ENCODE data around the gene MMP11. TPM values are rescaled to one million over a fixed set of nuclear protein-coding genes. Genes with fewer than 3 reads are reported as not detected.

MMP11 gene
- total and polyA plus RNA-seq, 2 experiments from 2014 or later: 25.2 to 36.2 TPM

- H3K27me3 ChIP-seq: no peaks in the 10 kb centered on the region
- DNase-seq (ENCODE audit: low spot score): no peak
- H3K36me3 ChIP-seq (replicated peaks; ENCODE audit: insufficient read depth, low read depth): no peaks in the 10 kb centered on the region
- no peak for TF ChIP-seq EZH2 (IDR thresholded peaks at IDR 0.05; ENCODE audit: borderline replicate concordance)
- TF ChIP-seq CTCF (IDR thresholded peaks at IDR 0.05; ENCODE audit: poor library complexity): no peak
- no peak for TF ChIP-seq EZH2phosphoT487 (IDR thresholded peaks at IDR 0.05; ENCODE audit: low read depth, severe bottlenecking, unreplicated experiment)
- no peak overlapping the region for H3K27ac ChIP-seq
- peaks cover 8% of the 10 kb centered on the region for H3K4me1 ChIP-seq (ENCODE audit: insufficient read depth)
- no peak overlapping the region for H2AFZ ChIP-seq
- H3K4me3 ChIP-seq: no peak overlapping the region
- peaks cover 26% of the 10 kb centered on the region for H3K79me2 ChIP-seq
- no peaks in the 10 kb centered on the region for H3K9me3 ChIP-seq (ENCODE audit: low read depth)
- H3K9me2 ChIP-seq (replicated peaks; ENCODE audit: insufficient read depth): no peaks in the 10 kb centered on the region
- 96% methylated on average over 16 of the region's 16 CpGs for WGBS (ENCODE audit: low lambda C conversion rate, missing lambda C conversion rate)
- no peak overlapping the region for H3K4me2 ChIP-seq
- H4K20me1 ChIP-seq (ENCODE audit: insufficient read depth, poor library complexity, severe bottlenecking): no peaks in the 10 kb centered on the region
Measured at GRCh38 chr22:23752750-23753149, 19.9 kb upstream of the MMP11 start.

GRCh38 chr22:23753385-23753784, 19.3 kb upstream of the MMP11 start:
- no peak for DNase-seq (ENCODE audit: low spot score)
- Histone ChIP-seq H3K9me2 (replicated peaks; ENCODE audit: insufficient read depth) (no peaks in the 10 kb centered on the region), H3K4me3 (no peak overlapping the region), H4K20me1 (ENCODE audit: insufficient read depth, poor library complexity, severe bottlenecking) (no peaks in the 10 kb centered on the region), H3K27ac (no peak overlapping the region), H3K27me3 (no peaks in the 10 kb centered on the region), H3K4me1 (ENCODE audit: insufficient read depth) (peaks cover 8% of the 10 kb centered on the region), H3K4me2 (no peak overlapping the region), H3K36me3 (replicated peaks; ENCODE audit: insufficient read depth, low read depth) (no peaks in the 10 kb centered on the region), H3K9me3 (ENCODE audit: low read depth) (no peaks in the 10 kb centered on the region), H3K79me2 (peaks cover 20% of the 10 kb centered on the region), H2AFZ (no peak overlapping the region)
- TF ChIP-seq EZH2phosphoT487 (IDR thresholded peaks at IDR 0.05; ENCODE audit: low read depth, severe bottlenecking, unreplicated experiment) (no peak), EZH2 (IDR thresholded peaks at IDR 0.05; ENCODE audit: borderline replicate concordance) (no peak), CTCF (IDR thresholded peaks at IDR 0.05; ENCODE audit: poor library complexity) (no peak)
- 69% methylated on average over 2 of the region's 2 CpGs for WGBS (ENCODE audit: low lambda C conversion rate, missing lambda C conversion rate)

DNA sequence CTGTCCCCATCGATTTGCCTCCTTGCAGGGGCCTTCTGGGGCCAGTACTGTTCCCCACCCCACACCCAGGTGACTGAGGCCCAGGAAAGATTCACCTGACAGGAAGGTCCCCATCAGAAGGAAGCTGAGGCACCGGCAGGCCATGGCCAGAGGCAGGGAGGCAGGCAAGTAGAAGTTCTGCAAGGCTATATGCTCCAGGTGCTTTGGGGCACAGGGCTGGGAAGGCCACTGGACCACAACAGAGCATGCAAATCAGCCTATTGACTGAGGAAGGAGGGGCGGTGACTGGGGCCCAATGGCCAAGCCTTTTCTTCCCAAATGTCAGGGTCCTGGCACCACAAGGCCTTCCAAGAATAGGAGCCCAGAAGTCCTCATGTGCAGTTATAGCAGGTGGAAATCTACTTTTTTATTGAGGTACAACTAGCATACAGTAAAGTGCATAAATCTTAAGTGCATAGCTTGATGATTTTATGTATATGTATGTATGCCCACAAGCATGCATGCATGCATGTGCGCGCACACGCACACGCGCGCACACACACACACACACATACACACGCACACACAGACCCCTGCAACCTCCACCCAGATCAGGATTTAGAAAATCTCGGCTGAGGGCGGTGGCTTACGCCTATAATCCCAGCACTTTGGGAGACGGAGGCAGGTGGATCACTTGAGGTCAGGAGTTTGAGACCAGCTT, 18.3 kb upstream of the MMP11 start, which contains the start of gene VPREB3:
Gene VPREB3, minus strand, starts transcription at position 206 of the 700 bp plus-strand sequence. Its CDS starts 62 bp downstream, at position 144.
- no peak within 1 kb of the TSS for H3K27ac ChIP-seq

More for the DNA sequence above, 18.3 kb upstream of the MMP11 start, which contains the start of gene VPREB3:
- H3K4me3 ChIP-seq: no peak within 1 kb of the TSS
- peaks cover 13% of the 10 kb centered on the region for H3K79me2 ChIP-seq
- no peak for DNase-seq (ENCODE audit: low spot score)
- no peaks in the 10 kb centered on the region for H3K9me2 ChIP-seq (replicated peaks; ENCODE audit: insufficient read depth)
- no peak for TF ChIP-seq CTCF (IDR thresholded peaks at IDR 0.05; ENCODE audit: poor library complexity)
- peaks cover 8% of the 10 kb centered on the region for H3K4me1 ChIP-seq (ENCODE audit: insufficient read depth)
- no peaks in the 10 kb centered on the region for H3K27me3 ChIP-seq
- H3K36me3 ChIP-seq (replicated peaks; ENCODE audit: insufficient read depth, low read depth): no peaks in the 10 kb centered on the region
- H2AFZ ChIP-seq: no peak within 1 kb of the TSS
- no peaks in the 10 kb centered on the region for H3K9me3 ChIP-seq (ENCODE audit: low read depth)
- 91% methylated on average over 14 of the region's 14 CpGs for WGBS (ENCODE audit: low lambda C conversion rate, missing lambda C conversion rate)
- no peak within 1 kb of the TSS for H3K4me2 ChIP-seq
- no peaks in the 10 kb centered on the region for H4K20me1 ChIP-seq (ENCODE audit: insufficient read depth, poor library complexity, severe bottlenecking)
